ENCODE results near the gene CTNNA2.

DNA sequence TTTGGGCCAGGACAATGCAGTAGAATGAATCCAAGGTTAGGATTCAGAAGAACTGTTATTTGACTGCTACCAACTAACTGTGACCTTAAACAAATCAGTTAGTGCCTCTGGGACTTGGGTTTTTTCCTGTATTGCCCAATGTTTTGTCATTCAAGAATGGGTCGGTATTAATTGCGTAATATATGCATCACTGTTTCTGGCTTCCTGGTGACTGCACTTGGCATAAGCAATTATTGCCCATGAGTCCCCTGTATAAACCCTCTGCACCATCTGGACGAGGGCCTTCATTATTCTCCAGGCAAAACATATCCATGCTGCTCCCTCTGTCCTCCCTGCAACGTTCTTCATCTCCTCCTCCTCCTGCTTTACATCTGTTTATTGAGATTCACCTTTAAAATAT lies 1047.5 kb downstream of the CTNNA2 start:
- TF ChIP-seq, protein P1, sequence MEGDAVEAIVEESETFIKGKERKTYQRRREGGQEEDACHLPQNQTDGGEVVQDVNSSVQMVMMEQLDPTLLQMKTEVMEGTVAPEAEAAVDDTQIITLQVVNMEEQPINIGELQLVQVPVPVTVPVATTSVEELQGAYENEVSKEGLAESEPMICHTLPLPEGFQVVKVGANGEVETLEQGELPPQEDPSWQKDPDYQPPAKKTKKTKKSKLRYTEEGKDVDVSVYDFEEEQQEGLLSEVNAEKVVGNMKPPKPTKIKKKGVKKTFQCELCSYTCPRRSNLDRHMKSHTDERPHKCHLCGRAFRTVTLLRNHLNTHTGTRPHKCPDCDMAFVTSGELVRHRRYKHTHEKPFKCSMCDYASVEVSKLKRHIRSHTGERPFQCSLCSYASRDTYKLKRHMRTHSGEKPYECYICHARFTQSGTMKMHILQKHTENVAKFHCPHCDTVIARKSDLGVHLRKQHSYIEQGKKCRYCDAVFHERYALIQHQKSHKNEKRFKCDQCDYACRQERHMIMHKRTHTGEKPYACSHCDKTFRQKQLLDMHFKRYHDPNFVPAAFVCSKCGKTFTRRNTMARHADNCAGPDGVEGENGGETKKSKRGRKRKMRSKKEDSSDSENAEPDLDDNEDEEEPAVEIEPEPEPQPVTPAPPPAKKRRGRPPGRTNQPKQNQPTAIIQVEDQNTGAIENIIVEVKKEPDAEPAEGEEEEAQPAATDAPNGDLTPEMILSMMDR (IDR thresholded peaks at IDR 0.05): no peak
- TF ChIP-seq EP300 (IDR thresholded peaks at IDR 0.05): no peak
